Activated T-helper 9 cell treated with anti-CD3 and anti-CD28 coated beads, Interleukin-2, amount 50 U/mL, for 16 hours (primary cell): ENCODE data around the gene TAMALIN.
A peak's percentile ranks its signal among the peaks of the same experiment; 100 is the strongest.

ENCODE experiments used
- DNase-seq: peaks from one replicate; pipeline ENCODE4 v3.0.0-alpha.2; 2020; ENCODE audit warnings: low read depth

TAMALIN gene

DNA sequence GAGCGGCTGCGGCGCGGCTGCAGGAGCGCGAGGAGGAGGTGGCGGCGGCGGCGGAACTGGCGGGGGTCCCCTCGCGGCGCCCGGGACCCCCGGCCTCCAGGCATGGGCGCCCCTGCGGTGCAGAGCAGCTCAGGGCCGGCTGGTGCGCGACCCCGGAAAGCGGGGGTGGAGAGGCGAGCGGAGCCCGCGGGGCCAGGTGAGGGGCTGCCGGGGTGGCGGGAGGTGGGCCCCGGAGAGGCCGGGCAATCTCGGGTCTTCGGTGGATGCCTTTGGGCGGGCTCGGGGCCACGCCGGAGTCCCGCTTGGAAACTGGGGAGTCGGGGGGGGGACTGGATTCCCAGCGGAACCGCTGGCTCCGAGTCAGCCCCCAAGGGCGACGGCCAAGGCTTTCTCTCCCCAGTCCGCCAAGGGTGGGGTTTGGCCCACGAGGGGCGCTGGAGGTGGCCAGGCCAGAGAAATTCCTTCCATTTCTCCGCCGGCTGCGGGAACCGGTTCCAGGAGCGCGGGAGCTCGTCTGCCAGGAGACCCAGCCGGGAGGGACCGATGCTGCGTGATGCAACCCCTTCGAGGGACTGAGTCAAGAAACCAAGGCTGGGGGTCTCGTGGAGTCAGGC is 30.6 kb downstream of the TAMALIN start:
- DNase-seq, result no peak

DNA sequence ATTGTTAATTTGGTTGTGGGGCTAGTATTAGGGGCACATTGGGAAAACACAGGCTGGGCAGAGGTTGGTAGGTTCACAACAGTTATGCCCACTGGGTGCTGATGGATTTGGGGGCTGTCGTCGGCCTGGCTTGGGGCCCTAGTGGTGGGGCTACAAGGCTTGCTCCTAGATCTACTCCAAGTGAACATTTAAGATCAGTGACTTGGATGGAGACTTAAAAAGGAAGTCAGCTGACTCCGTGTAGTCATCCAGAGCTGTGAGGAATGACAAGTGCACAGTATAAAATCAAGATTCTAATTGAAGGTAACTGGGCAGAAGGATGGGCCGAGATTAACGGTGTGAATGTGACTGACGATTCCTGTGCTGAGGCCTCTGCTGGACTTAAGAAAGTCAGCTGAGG is 31.7 kb downstream of the TAMALIN start:
- DNase-seq, result no peak

DNA sequence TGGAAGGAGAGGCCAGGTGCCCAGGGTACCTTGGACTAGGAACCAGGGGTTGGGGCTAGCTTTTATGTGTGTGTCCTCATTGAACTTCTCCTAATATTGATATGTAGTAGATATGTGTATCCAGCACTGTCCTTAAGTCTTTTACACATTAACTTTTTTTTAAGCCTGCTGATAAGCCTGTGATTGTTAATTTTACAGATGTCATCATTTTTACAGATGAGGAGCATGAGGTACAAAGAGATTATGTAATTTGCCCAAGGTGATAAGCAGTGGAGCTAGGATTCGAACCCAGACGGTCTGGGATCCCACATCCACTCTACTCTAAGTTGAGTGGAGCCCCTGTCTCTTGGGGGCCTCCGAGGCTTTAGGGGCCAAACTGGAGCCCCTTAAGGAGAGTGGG is 34.3 kb downstream of the TAMALIN start:
- DNase-seq, result no peak

DNA sequence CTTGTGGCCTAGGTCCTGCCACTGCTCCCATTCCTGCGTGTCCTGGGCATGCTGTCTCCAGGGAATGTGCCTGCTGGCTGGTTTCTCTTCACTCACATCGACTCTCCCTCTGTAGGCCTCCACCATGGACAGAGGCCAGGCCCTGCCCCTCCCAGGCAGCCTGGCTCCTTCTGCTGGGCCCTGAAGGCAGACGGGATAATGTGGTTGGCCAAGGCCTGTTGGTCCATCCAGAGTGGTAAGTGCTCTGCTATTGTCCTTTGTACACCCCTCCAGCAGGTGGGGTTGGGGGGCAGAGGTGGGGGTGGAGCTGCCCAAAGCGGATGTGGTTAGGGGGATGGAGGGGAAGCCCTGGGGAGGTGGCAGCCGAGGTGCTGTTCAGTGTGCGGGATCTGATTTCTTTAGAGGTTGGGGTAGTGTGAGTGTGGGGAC is 35.0 kb downstream of the TAMALIN start:
- DNase-seq, result no peak

DNA sequence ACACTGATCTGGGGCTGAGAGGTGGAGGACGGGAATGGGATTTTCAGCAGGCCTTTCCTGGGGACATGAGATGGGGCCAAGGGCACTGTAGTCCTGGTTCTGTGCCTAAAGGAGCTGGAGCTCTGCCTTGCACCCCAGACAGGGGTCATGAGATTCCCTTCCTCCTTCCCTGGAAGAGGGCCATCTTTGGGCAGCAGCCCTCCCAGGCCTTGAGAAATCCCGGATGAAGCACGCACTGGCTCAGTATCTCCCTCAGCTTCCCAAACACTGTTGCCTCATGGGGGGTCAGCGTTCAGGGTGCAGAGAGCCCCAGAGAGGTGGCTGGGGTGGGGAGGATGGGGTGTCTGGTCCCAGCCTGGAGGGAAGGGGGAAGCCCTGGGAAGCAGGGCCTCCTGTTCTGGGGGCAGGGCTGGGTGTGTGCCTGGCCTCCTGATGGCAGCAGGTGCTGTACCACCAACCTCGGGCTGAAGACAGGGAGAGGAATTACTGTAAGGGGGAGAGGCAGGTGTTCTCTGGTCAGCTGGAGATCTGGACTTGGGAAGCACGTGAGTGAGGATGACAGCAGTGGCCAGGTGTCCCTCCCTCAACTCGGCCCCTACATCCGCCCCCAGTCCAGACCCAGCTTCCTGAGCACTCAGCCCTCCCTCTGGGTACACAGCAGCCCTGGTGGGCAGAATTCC is 36.1 kb downstream of the TAMALIN start:
- no peak for DNase-seq

DNA sequence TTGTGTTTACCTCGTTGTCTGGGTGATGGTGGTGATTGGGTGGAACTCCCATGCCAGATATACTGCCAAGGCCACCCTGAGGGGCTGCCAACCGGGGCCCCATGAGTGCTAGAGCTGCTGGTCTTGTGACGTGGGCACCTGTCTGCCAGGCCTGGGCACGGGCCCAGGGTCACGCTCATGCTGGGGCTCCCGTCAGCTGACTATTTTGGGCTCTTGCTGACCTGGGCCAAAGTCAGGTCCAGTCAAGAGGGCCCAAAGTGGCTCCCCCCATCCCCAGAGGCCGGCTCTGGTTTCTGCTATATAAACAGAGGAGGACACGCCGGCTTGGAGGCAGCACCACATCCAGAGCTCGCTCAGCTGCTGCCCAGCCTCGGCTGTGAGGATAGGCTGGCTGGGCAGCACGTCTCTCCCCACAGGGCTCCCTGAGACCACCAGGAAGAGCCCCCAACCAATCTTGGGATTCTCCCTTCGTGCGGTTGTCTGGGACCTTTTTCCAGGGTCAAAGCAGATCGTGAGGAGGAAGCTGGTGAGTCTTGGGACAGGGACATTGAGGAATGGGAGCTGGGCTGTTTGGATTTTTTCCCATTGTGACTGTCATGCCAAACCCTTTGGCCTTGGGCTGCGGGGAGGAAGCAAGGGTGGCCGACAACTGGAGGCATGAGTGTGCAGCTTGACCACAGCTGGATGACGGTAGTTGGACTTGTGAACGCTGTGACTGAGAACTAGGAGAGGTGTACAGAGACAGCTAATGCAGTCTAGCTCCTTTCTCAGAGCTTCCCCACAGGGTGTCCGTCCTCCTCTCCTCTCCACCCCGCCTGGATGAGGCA is 36.9 kb downstream of the TAMALIN start:
- no peak for DNase-seq

DNA sequence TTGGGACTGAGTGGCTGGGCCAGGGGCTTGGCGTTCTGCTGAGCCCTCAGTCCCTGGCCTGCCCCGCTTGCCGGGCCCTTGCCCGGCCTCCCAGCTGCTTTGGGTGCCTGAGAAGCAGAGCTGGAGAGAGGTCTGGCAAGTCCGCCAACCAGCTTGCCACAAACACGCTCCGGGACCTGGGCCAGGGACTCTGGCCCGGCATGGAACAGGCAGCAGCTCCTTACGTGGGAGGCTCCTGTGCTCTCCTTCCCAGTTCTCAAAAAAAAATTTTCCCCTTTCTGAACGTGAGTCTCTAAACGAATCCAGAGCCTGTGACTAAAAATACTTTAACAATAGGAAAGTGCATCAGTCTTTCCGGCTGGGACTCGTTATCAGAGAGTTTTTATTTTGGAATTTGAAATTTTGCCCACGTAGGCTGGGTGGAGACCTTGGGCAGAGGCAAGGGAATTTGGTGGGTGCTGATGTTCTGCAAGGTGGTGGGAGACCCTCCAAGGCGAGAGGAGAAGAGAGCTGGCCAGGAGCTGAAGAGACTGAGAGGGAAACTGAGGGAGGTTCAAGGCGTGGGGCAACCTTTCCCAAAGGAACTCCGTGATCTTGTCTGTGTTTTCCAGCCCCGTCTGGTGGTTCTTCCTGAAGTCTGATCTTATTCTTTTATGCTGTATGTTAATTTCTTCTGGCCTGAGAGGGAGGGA is 37.7 kb downstream of the TAMALIN start:
- DNase-seq, result no peak

DNA sequence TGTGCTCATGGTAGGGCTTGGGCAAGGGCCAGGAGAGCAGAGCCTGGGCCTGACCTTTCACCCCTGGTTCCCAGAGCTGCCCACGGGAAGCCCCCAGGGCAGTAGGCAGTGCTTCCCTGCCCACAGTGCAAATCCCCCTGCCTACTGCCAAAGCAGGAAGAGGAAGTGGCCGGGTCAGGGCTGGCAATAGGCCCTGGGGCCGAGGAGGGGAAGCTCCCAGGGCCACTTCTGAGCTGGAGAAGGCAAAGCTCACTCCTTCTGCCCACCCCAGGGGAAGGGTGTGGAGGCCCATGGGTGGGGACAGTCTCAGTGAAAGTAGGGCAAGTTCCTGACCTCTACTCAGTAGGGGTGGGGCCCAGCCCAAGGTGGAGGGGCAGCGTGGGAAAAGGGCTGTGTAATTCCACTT is 39.1 kb downstream of the TAMALIN start:
- no peak for DNase-seq

DNA sequence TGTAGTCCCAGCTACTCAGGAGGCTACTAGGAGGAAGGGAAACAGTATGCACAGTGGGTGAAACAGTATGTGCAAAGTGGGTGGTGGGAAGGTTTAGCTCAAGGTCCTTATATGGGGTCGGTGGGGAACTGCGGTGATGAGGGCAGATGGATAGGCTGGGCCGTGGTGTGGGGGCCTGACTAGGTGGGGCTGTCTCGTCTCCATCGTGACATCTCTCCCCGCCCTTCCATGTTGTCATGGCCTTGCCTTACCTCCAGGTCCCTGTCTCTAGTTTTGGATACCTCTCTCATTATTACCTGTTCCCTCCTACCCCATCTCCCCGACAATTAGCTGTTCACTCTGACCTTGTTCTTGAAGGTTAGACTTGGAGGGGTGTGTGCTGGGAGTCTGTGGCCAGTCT is 40.1 kb downstream of the TAMALIN start:
- no peak for DNase-seq

DNA sequence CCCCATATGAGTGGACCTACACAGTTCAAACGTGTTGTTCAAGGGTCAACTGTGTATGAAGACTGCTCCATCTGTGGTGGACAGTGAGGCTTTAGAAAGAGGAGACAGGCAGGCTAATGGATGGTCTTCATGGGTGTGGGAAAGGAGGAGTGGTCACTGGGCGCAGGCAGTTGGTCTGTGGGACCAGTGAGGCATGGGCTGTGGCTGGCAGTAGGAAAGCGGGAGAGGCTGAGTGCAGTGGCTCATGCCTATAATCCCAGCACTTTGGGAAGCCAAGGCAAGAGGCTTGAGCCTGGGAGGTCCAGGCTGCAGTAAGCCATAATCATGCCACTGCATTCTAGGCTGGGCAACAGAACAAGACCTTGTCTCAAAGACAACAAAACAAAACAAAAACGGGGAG is 42.5 kb downstream of the TAMALIN start:
- no peak for DNase-seq

DNA sequence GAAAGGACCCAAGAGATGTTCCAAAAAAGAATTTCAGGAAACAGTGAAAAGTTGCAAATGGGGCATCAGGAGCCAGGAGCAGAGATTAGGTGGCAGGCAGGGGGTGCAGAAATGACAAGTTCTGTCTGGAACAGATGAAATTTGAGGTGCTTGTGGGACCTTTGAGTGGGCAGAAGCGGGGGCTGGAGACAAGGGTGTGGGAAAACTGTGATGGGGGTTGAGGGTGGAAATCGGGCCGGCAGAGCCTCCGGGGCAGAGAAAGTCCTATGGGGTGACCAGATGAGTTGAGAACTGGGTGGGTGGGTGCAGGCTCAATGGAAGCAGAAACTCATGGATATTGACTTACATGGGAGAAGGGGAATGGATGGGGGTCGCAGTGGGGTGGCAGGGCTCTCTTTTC is 42.9 kb downstream of the TAMALIN start:
- DNase-seq, result no peak

DNA sequence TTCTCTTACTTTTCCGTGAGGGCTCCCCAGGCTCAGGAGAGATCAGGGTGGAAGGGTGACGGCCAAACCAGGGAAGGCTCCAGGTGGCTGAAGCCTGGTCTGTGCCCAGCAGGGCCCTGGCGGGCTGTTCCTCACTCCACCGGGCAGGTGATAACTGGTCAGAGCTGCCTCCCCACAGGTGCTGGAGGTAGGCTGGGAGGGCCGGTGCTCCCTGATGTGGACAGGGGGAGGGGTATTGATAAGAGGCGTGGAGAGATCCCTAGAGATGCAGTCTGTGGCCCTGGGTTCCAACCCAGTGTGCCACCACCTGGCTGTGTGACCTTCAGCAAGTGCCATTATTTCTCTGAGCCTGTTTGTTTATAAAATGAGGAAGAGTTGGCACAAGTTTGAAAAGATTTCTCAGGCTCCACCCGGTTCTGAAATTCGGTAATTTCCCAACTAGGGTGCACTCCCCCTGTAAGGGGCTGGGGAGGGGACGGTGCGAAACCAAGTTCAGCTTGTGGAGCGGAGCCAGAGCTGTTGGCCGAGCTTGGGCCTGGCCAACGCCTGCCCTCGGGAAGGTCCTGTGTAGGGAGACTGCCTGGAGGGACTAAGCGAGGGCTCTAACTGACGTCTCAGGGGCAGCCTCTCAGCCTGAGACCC is 43.5 kb downstream of the TAMALIN start:
- no peak for DNase-seq

DNA sequence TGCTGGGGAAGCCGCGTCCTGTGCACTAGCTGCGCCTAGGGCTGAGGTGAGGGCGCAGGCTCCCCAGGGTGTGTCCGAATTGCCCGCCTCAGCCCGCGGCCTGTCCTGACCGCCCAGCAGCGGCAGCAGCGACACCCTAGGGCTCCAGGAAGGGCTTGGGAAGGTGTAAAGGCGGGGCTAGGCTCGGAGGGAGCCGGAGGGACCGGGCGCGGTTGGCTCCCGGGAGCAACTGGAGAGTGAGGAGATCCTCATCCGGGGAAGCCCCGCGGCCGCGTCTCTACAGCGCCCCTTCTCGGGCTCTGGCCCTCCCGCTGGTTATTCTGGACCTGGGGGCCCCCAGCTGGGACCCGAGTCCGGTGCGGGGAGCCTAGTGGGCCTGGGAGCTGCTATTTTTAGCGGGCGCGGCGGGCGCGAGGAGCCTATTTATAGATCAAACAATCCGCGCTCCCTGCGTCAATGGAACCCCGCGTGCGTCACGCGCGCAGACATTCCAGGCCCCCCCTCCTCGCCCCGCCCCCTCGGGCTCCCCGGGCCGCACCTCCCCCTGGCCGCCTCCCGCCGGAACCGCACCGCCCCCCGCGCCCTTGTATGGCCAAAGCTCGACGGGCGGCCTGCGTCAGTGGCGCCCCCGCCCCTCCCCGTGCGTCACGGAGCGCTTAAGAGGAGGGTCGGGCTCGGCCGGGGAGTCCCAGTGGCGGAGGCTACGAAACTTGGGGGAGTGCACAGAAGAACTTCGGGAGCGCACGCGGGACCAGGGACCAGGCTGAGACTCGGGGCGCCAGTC is 44.2 kb downstream of the TAMALIN start, which contains the start of gene NR4A1:
TSS of gene NR4A1 (plus strand) at position 685 of the 784 bp plus-strand sequence. CDS start 2,887 bp downstream, outside the sequence.
- DNase-seq, result peak; percentile 99

DNA sequence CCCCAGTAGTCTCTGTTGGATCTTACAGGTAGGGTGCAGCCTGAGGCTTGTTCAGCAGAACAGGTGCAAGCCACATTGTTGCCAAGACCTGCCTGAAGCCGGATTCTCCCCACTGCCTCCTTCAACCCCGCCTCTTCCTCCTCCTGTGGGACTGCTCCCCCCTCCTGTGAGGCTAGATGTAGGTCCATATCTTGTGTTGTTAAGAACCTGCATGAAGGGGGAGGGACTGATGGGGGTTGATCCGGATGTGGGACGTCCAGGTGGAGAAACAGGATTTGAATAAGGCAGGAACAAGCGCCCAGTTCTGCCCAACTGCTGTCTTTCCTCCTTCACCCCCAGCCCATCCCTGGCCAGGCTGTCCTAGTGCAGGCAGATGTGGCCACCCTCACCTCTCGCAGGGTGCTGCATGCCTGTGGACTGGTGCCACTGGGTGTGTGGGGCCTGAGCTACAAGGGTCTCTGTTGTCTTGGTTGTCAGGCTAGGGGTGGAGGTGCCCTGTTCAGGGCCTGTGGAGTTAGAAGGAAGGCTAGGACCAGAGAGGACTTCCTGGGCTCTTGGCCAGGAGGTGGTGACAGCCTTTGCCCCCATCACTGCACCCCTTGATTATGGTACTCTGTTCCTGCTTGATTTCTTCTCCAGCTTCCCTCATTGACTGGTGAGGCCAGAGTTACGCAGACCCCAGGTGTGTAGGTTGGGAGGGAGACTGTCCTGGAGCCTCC is 45.9 kb downstream of the TAMALIN start:
- no peak for DNase-seq

DNA sequence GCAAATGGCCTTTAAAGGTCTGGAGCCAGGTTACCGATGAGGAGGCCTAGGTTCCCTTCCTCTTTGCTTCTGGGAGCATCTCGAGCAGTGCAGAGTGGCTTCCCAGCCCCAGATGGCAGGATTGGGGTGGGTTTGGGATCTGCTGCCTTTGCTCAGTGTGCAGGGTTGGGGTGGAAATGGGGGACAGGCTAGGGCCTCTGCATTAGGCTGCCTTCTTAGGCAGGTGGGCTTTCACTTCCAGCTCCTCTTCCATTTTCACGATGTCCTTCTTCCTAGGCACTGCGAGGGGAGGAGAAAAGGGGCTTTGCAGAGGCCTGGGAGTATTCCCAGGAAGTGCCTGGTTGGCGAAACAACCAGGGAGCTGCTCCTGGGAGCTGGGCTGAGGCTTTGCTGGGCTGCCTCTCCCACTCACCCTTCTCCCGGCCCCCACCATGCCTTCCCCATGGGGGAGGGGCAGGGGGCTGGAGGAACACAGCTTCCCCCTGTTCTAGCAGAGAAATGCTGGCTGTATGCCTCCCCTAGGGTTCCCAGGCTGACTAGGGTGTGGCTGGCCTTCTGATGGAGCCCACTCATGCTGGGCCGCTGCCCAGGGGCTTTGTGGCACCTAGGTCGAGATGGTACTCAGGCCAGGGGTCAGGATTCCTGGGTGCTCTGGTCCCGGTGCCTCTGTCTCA is 46.9 kb downstream of the TAMALIN start:
- DNase-seq, result no peak

DNA sequence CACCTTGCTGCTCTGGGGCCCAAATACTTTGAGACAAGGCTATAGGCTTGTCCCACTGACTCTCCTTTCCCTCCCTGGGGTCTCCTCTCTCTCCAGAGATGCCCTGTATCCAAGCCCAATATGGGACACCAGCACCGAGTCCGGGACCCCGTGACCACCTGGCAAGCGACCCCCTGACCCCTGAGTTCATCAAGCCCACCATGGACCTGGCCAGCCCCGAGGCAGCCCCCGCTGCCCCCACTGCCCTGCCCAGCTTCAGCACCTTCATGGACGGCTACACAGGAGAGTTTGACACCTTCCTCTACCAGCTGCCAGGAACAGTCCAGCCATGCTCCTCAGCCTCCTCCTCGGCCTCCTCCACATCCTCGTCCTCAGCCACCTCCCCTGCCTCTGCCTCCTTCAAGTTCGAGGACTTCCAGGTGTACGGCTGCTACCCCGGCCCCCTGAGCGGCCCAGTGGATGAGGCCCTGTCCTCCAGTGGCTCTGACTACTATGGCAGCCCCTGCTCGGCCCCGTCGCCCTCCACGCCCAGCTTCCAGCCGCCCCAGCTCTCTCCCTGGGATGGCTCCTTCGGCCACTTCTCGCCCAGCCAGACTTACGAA is 47.6 kb downstream of the TAMALIN start:
- no peak for DNase-seq

DNA sequence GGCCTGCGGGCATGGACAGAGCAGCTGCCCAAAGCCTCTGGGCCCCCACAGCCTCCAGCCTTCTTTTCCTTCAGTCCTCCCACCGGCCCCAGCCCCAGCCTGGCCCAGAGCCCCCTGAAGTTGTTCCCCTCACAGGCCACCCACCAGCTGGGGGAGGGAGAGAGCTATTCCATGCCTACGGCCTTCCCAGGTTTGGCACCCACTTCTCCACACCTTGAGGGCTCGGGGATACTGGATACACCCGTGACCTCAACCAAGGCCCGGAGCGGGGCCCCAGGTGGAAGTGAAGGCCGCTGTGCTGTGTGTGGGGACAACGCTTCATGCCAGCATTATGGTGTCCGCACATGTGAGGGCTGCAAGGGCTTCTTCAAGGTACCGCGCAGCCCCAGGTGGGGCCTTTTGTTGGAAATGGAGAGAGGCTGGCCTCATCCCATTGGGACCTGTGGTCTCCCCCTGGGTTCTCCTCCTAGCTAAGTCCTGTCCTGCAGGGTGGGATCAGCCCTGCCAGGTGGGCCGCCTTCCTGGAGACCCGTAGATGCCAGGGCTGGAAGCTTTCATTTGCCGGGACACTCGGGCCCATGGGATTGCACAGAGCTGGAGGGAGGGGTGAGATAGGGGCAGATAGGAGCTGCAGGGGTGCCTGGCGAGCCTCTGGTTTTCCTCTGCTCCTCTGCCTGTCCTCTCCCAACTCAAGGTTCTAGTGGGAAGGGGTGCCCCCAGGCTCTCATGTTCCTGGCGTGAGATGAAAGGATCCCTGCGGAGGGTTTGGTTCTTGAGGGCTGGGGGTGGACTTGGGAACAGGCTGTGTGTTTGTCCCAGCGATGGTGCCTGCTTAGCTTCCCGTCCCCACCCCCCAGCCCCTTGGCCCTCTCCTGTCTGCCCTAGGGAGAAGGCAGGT is 48.3 kb downstream of the TAMALIN start:
- DNase-seq, result no peak
